ENCODE data around the gene TRPM1.

The TRPM1 gene

DNA sequence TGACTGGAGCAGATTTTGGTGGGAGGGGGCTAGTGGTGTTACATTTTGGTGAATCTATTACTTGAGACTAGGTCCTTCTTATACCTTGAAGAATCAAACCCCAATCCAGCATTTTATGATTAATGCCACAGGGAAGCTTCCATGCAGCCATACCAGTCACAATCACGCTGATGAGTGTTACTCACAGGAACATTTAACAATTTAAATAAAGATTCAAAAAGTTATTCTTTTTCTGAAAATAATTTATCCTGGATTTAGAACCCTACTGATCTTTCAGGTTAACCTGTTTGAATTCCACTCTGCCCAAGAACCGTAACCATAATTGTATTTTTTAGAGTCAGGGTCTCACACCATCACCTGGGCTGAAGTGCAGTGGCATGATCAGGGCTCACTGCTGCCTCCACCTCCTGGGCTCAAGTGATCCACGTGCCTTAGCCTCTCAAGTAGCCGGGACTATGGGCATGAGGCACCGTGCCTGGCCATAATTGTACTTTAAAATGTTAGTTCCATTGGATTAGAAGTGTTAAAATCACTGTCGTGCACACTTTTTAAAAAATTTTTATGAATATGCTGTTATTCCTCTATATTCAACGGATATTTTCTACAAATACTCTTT lies 109.2 kb downstream of the TRPM1 start:
- H3K4me3 ChIP-seq (ENCODE audit: low read length) = peak overlapping the region; percentile 91
- TF ChIP-seq, protein P1, sequence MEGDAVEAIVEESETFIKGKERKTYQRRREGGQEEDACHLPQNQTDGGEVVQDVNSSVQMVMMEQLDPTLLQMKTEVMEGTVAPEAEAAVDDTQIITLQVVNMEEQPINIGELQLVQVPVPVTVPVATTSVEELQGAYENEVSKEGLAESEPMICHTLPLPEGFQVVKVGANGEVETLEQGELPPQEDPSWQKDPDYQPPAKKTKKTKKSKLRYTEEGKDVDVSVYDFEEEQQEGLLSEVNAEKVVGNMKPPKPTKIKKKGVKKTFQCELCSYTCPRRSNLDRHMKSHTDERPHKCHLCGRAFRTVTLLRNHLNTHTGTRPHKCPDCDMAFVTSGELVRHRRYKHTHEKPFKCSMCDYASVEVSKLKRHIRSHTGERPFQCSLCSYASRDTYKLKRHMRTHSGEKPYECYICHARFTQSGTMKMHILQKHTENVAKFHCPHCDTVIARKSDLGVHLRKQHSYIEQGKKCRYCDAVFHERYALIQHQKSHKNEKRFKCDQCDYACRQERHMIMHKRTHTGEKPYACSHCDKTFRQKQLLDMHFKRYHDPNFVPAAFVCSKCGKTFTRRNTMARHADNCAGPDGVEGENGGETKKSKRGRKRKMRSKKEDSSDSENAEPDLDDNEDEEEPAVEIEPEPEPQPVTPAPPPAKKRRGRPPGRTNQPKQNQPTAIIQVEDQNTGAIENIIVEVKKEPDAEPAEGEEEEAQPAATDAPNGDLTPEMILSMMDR (conservative IDR thresholded peaks at IDR 0.05; ENCODE audit: low read depth, low read length) = no peak
- DNase-seq (ENCODE audit: low read depth) = no peak

DNA sequence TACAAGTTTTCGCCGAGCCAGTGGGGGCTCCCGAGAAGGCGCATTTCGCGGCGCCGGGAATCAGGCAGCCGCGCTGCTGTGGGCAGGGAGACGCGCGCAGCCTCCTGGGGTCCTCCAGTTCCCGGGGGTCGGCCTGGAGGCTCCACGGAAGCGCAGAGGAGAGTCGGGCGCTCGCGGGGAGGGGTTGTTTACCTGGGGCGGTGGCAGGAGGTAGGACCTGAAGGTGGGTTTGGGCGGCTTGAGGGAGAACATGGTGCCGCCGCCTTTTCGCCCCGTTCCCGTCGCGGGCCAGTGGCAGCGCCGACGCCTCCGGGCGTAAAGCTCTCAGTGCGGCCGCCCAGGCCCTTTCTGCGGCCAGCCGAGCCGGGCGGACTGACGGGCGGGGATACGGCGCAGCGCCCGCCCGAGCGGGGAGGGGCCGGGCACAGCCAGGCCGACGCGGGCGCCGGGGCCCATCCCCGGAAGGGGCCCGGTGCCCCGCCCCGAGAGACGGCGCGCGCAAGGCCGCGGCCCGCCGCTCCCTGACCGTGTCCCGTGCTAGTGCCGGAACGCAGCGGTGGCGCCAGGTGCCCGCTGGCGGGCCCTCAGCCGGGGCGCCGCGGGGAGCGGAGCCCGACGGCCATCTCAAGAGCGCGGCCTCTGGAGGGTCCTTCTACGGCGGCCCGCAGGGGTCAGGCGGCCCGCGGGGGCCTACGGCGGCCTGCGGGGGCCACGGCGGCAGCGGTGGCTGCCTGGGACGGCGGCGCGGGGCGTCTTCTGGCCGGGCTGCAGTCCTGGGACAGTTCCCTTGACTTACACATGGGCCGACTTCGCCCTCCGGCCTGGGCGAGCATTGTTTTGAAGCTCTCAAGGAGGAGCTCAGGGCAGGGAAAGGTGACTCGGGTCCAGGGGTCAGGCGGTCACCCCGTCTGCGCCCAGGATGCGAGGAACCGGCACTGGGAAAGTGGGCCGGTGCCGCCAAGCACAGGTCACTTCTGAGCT lies 110.0 kb downstream of the TRPM1 start, which contains the start of gene MTMR10:
Gene MTMR10 (minus strand): TSS at position 374 of the 981 bp plus-strand sequence. CDS start 122 bp downstream, at position 252.
- DNase-seq (ENCODE audit: low read depth) = no peak
- TF ChIP-seq, protein P1 (conservative IDR thresholded peaks at IDR 0.05; ENCODE audit: low read depth, low read length) = no peak
- H3K4me3 ChIP-seq (ENCODE audit: low read length) = peak within 1 kb of the TSS; percentile 91

DNA sequence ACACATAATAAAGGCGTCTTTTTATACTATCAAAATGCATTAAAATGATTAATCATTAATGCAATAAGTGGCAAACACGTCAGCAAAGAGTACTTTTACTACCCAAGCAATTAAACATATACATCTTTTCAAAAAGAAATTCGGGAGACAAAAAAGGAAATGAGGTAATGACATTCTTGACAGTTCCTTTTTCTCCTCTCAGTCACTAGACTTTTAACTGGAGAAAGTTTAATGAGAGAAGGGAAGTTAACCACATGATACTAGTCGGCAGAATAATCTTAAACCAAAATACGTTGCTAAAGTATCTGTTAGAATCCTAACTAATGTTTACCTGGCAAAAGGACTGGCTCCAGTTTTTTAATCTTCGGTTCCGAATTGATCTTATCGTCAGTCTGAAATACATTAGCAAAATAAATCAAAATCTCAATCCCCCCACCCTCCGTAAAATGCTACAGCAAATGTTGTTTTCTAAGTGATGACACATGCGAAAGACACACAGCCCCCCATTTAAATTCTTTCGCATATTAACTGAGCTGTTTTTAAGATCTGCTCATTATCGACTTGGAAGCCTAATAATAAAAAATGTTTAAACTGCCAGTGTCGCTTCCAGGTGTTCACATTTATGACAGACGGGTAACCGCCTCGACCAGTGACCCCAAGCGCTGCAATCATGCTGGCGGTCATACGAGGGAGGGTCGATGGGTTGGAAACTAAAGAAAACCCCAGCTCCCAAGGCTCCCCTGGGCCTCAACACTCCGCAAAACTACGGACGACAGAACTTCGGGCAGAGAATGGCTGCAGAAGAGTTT lies 110.9 kb downstream of the TRPM1 start:
- DNase-seq (ENCODE audit: low read depth) = no peak
- TF ChIP-seq, protein P1 (conservative IDR thresholded peaks at IDR 0.05; ENCODE audit: low read depth, low read length) = no peak
- peak overlapping the region; percentile 91 for H3K4me3 ChIP-seq (ENCODE audit: low read length)

DNA sequence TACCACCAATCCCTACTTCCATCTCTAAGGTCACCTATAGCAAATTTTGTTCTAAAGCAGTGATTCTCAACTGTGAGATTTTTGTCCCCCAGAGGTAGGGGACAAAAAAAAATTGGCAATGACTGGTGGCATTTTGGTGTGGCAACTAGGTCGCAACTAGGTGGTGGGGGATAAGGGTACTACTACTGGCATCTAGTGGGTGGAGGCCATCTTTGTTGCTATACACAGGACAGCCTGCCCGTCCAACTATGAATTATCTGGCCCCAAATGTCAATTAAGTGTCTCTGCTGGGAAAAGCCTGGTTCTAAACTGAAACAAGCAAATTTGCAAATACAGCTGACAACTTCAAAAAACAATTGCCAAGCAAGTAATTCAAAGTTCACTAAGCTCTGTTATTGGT lies 111.5 kb downstream of the TRPM1 start:
- peak overlapping the region; percentile 91 for H3K4me3 ChIP-seq (ENCODE audit: low read length)
- TF ChIP-seq, protein P1 (conservative IDR thresholded peaks at IDR 0.05; ENCODE audit: low read depth, low read length) = no peak
- DNase-seq (ENCODE audit: low read depth) = no peak

DNA sequence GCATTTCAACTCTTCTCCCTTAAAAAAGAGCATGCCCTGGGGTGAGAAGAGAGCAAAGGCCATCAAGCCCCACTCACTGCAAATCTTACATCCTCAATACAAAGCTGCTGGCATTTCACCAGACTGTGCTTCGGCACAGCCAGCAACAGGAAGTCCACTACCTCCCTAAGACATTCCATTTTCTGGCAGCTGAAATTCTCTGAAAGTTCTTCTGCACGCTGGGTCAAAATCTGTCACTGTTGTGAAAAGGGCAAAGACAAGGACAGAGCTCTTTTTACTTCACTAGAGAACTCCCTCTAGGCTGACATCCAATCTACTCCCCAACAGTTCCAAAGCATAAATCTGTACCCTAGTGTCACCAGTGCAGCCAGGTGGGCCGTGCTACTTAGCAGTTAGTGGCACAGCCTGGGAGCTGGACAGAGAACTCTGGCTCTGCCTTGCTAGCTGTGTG lies 116.4 kb downstream of the TRPM1 start:
- no peak for DNase-seq (ENCODE audit: low read depth)
- H3K4me3 ChIP-seq (ENCODE audit: low read length) = no peak overlapping the region
- TF ChIP-seq, protein P1 (conservative IDR thresholded peaks at IDR 0.05; ENCODE audit: low read depth, low read length) = no peak

DNA sequence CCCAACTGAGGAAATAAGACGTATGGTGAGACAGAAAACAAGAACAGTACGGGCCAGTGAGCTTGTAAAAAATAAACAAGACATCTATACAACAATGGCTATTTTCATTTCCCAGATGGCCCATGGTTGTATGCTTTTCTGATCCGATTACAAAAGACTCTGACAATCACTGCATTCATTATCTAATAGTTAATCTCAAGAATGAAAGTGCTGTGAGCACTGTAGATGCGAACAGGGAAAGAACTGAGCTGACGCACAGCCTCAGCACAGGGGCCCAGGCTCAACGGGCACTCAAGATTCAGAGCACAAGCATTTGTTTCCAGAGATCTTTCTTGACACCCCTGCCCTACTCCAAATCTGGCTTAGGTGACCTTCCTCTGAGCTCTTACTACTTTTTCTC lies 117.0 kb downstream of the TRPM1 start:
- H3K4me3 ChIP-seq (ENCODE audit: low read length) = no peak overlapping the region
- TF ChIP-seq, protein P1 (conservative IDR thresholded peaks at IDR 0.05; ENCODE audit: low read depth, low read length) = no peak
- DNase-seq (ENCODE audit: low read depth) = no peak
